ENCODE results near the gene RMND5A.

- TF ChIP-seq CTCF (IDR thresholded peaks at IDR 0.05) (no peak), POLR2A (IDR thresholded peaks at IDR 0.05) (no peak)
These were observed 105.7 kb downstream of the RMND5A start for GRCh38 chr2:86825693-86826381.
